CD14-positive monocyte (primary cell): Measurements from ENCODE around the gene ZNF99. TPM values are rescaled to one million over a fixed set of nuclear protein-coding genes. Genes with fewer than 3 reads are reported as not detected.

Source experiments
- DNase-seq, 3 donors: peaks; one replicate each; pipeline ENCODE4 v3.0.0-alpha.2; 2011 to 2022
- H2AFZ ChIP-seq: 2 replicates; pipeline ENCODE4 v1.6.0; 2012; ENCODE audit warnings: mild to moderate bottlenecking, low read depth, low read length, inconsistent platforms; ENCODE audit not compliant: insufficient read depth, poor library complexity, severe bottlenecking
- H3K27ac ChIP-seq, 2 donors: 1 replicate in 1 of 2; 2 replicates in 1 of 2; pipeline ENCODE4 v1.5.1; 2012 to 2013; ENCODE audit warnings: low read length in 2 of 2, control low read depth in 1 of 2, inconsistent platforms in 1 of 2, low read depth in 1 of 2, mild to moderate bottlenecking in 1 of 2
- H3K27me3 ChIP-seq, 2 donors: one replicate each; pipeline versions ENCODE4 v1.6.0 to v1.6.1; 2011 to 2013; ENCODE audit warnings: low read length in 2 of 2; ENCODE audit not compliant: control insufficient read depth in 2 of 2, insufficient read depth in 2 of 2
- H3K36me3 ChIP-seq, 2 donors: replicated peaks in 1 of 2; 1 replicate in 1 of 2; 2 replicates in 1 of 2; pipeline versions ENCODE4 v1.5.1 to v1.6.1; 2012 to 2013; ENCODE audit warnings: low read length in 2 of 2, control low read depth in 1 of 2, inconsistent platforms in 1 of 2, mild to moderate bottlenecking in 1 of 2; ENCODE audit not compliant: insufficient read depth in 2 of 2, control insufficient read depth in 1 of 2
- H3K4me1 ChIP-seq, 2 donors: 1 replicate in 1 of 2; 2 replicates in 1 of 2; pipeline versions ENCODE4 v1.5.1 to v1.6.1; 2012 to 2013; ENCODE audit warnings: low read length in 2 of 2, control low read depth in 1 of 2, inconsistent platforms in 1 of 2, mild to moderate bottlenecking in 1 of 2, moderate library complexity in 1 of 2; ENCODE audit not compliant: insufficient read depth in 2 of 2, control insufficient read depth in 1 of 2
- H3K4me2 ChIP-seq: replicated peaks from 2 replicates; pipeline ENCODE3; 2012; ENCODE audit warnings: low read length, moderate library complexity, mild to moderate bottlenecking; ENCODE audit not compliant: poor library complexity, severe bottlenecking; ENCODE audit errors: extremely low read depth
- H3K4me3 ChIP-seq, 3 experiments: fragments of 200-600 bp in 1 of 3; sonication (generic) in 1 of 3; replicated peaks in 1 of 3; 1 replicate in 2 of 3; 2 replicates in 1 of 3; pipeline ENCODE4 v1.5.1; 2011 to 2013; ENCODE audit warnings: low read length in 3 of 3, mild to moderate bottlenecking in 3 of 3, control low read depth in 2 of 3, low read depth in 2 of 3, inconsistent platforms in 1 of 3, moderate library complexity in 1 of 3
- H3K79me2 ChIP-seq: 2 replicates; pipeline ENCODE4 v1.6.0; 2012; ENCODE audit warnings: mild to moderate bottlenecking, control low read depth, inconsistent platforms, low read length, moderate library complexity; ENCODE audit not compliant: insufficient read depth
- H3K9ac ChIP-seq: 2 replicates; pipeline ENCODE4 v1.6.0; 2017; ENCODE audit warnings: low read length, mild to moderate bottlenecking; ENCODE audit not compliant: insufficient read depth, poor library complexity, severe bottlenecking
- H3K9me3 ChIP-seq, 2 donors: replicated peaks in 1 of 2; 1 replicate in 1 of 2; 2 replicates in 1 of 2; pipeline versions ENCODE4 v1.5.1 to v1.6.1; 2012 to 2013; ENCODE audit warnings: low read length in 2 of 2, control low read depth in 1 of 2; ENCODE audit not compliant: control insufficient read depth in 1 of 2, insufficient read depth in 1 of 2
- H4K20me1 ChIP-seq: 2 replicates; pipeline ENCODE4 v1.6.0; 2012; ENCODE audit warnings: mild to moderate bottlenecking, low read length, control low read depth, moderate library complexity; ENCODE audit not compliant: insufficient read depth
- H3K27ac Mint-ChIP-seq, 7 donors: one replicate each; pipeline ENCODE4 v1.8.0; 2020; ENCODE audit warnings: mild to moderate bottlenecking in 7 of 7, mixed read lengths in 7 of 7, moderate library complexity in 6 of 7, inconsistent platforms in 2 of 7
- H3K27me3 Mint-ChIP-seq, 3 donors: one replicate each; pipeline ENCODE4 v1.8.0; 2021 to 2022; ENCODE audit warnings: low read depth in 3 of 3, mild to moderate bottlenecking in 3 of 3, mixed read lengths in 3 of 3, moderate library complexity in 3 of 3, inconsistent platforms in 1 of 3
- H3K36me3 Mint-ChIP-seq, 2 donors: one replicate each; pipeline ENCODE4 v1.8.0; 2020; ENCODE audit warnings: mixed read lengths in 2 of 2, inconsistent platforms in 1 of 2, mild to moderate bottlenecking in 1 of 2
- H3K4me1 Mint-ChIP-seq: one replicate; pipeline ENCODE4 v1.8.0; 2020; ENCODE audit warnings: mild to moderate bottlenecking, mixed read lengths
- H3K4me3 Mint-ChIP-seq, 2 donors: one replicate each; pipeline ENCODE4 v1.8.0; 2020; ENCODE audit warnings: mild to moderate bottlenecking in 2 of 2, mixed read lengths in 2 of 2, moderate library complexity in 1 of 2
- H3K9me3 Mint-ChIP-seq, 7 donors: one replicate each; pipeline ENCODE4 v1.8.0; 2020 to 2022; ENCODE audit warnings: mixed read lengths in 7 of 7, mild to moderate bottlenecking in 6 of 7, moderate library complexity in 6 of 7, inconsistent platforms in 2 of 7
- CTCF ChIP-seq: fragments of 200-600 bp; IDR thresholded peaks from one replicate; pipeline ENCODE4 v1.8.0; 2022; ENCODE audit warnings: antibody characterized with exemption, mild to moderate bottlenecking
- WGBS: methylation state at CpG from one replicate; pipeline ENCODE4 v1.1.5; 2013; ENCODE audit warnings: missing lambda C conversion rate; ENCODE audit not compliant: insufficient coverage; 5-methylcytosine and 5-hydroxymethylcytosine counted together
- intact Hi-C, 2 donors: fragments of 100-400 bp; cut with micrococcal nuclease; formaldehyde crosslinking; loops; one replicate each; pipeline versions ENCODE4 v1.15.0 to v1.15.1; 2023
- polyA plus RNA-seq, 3 donors: library from polyadenylated mRNA; depleted of rRNA in 1 of 3; unstranded in 2 of 3; stranded (reverse) in 1 of 3; fragments of 300-500 nt in 2 of 3; fragments of >200 nt in 1 of 3; fragmentation: Illumina TruSeq in 2 of 3; gene quantifications; 1 replicate in 2 of 3; 2 replicates in 1 of 3; pipeline ENCODE4 v1.2.3, GENCODE V29; 2012 to 2021

Gene ZNF99
- polyA plus RNA-seq, 3 donors = not detected

GRCh38 chr19:22831211-22831610 is 47.3 kb upstream of the ZNF99 start:
- no peak overlapping the region for H3K27ac Mint-ChIP-seq
- H3K4me1 Mint-ChIP-seq = no peaks in the 10 kb centered on the region
- Histone ChIP-seq H3K4me1 (no peaks in the 10 kb centered on the region), H3K27me3 (no peaks in the 10 kb centered on the region), H2AFZ (no peak overlapping the region), H3K9ac (no peak overlapping the region), H3K27ac (no peak overlapping the region), H4K20me1 (no peaks in the 10 kb centered on the region), H3K79me2 (no peaks in the 10 kb centered on the region), H3K36me3 (no peaks in the 10 kb centered on the region), H3K4me2 (no peak overlapping the region), H3K9me3 (peaks cover 74 to 90% of the 10 kb centered on the region in 2 donors), H3K4me3 (no peak overlapping the region)
- intact Hi-C loops = no loop called here
- no peak overlapping the region for H3K4me3 Mint-ChIP-seq
- no peak for TF ChIP-seq CTCF
- no peaks in the 10 kb centered on the region for H3K27me3 Mint-ChIP-seq
- no peak for DNase-seq
- WGBS = 93% methylated on average over 6 of the region's 11 CpGs
- peaks cover 21 to 81% (median 65%) of the 10 kb centered on the region in 7 donors for H3K9me3 Mint-ChIP-seq
- no peaks in the 10 kb centered on the region for H3K36me3 Mint-ChIP-seq

GRCh38 chr19:22814124-22814523 is 30.2 kb upstream of the ZNF99 start:
- no peaks in the 10 kb centered on the region for H3K27me3 ChIP-seq
- H3K4me2 ChIP-seq = no peak overlapping the region
- no peaks in the 10 kb centered on the region for H3K79me2 ChIP-seq
- Mint-ChIP-seq H3K36me3 (no peaks in the 10 kb centered on the region), H3K27me3 (no peaks in the 10 kb centered on the region), H3K4me1 (no peaks in the 10 kb centered on the region), H3K4me3 (no peak overlapping the region), H3K27ac (no peak overlapping the region), H3K9me3 (peaks cover 13 to 68% (median 59%) of the 10 kb centered on the region in 7 donors)
- H2AFZ ChIP-seq = no peak overlapping the region
- H3K4me3 ChIP-seq = no peak overlapping the region
- no CpG with 5 or more reads among the region's 2 CpGs for WGBS
- H3K9me3 ChIP-seq = peaks cover 79 to 99% of the 10 kb centered on the region in 2 donors
- no peaks in the 10 kb centered on the region for H3K36me3 ChIP-seq
- no peak overlapping the region for H3K27ac ChIP-seq
- no peaks in the 10 kb centered on the region for H3K4me1 ChIP-seq
- intact Hi-C loops = no loop called here
- no peaks in the 10 kb centered on the region for H4K20me1 ChIP-seq
- TF ChIP-seq CTCF = no peak
- DNase-seq = no peak
- H3K9ac ChIP-seq = no peak overlapping the region
